NT2/D1 (cell line): Measurements from ENCODE around the gene TMEM45B.
"Not testable (repeated sequence)": the region's sequence is repeated elsewhere in the genome, so short reads cannot be mapped to it uniquely, and the experiment has no call there.

Experiments used
- SUZ12 ChIP-seq: IDR thresholded peaks from 2 replicates; pipeline ENCODE4 v1.6.1; 2011; ENCODE audit not compliant: insufficient read length, insufficient read depth; ENCODE audit errors: extremely low read depth
- YY1 ChIP-seq: IDR thresholded peaks from 2 replicates; pipeline ENCODE4 v1.6.1; 2011; ENCODE audit not compliant: insufficient read length, insufficient read depth

DNA sequence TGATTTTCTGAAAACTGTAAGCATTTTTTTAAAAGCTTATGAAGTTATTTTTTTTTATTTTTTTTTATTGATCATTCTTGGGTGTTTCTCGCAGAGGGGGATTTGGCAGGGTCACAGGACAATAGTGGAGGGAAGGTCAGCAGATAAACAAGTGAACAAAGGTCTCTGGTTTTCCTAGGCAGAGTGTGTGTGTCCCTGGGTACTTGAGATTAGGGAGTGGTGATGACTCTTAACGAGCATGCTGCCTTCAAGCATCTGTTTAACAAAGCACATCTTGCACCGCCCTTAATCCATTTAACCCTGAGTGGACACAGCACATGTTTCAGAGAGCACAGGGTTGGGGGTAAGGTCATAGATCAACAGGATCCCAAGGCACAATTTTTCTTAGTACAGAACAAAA, 31.7 kb downstream of the TMEM45B start:
- TF ChIP-seq SUZ12, YY1: not testable (repeated sequence)
